Breast epithelium (tissue), 4 donors: ENCODE data around the gene HELZ2. TPM values are rescaled to one million over a fixed set of nuclear protein-coding genes. Genes with fewer than 3 reads are reported as not detected.
A peak's percentile ranks its signal among the peaks of the same experiment; 100 is the strongest.

ENCODE experiments used
- DNase-seq, 2 donors: peaks; one replicate each; pipeline ENCODE4 v3.0.0-alpha.2; 2019; ENCODE audit warnings: low spot score in 2 of 2
- H3K27ac ChIP-seq, 2 donors: fragments of 200-600 bp; sonication (generic) in 1 of 2; one replicate each; pipeline ENCODE4 v1.5.1; 2016 to 2019; ENCODE audit warnings: mild to moderate bottlenecking in 1 of 2
- H3K27me3 ChIP-seq, 2 donors: fragments of 200-600 bp; sonication (generic) in 1 of 2; one replicate each; pipeline versions ENCODE4 v1.5.1 to v1.6.0; 2017 to 2019; ENCODE audit warnings: control low read depth in 1 of 2, mild to moderate bottlenecking in 1 of 2
- H3K36me3 ChIP-seq: fragments of 200-600 bp; one replicate; pipeline ENCODE4 v1.5.1; 2019
- H3K4me1 ChIP-seq, 2 donors: fragments of 200-600 bp; sonication (generic); one replicate each; pipeline ENCODE4 v1.5.1; 2016 to 2019; ENCODE audit warnings: control low read depth in 1 of 2
- H3K4me3 ChIP-seq, 3 donors: fragments of 200-600 bp; sonication (generic); 1 replicate in 2 of 3; 2 replicates in 1 of 3; pipeline ENCODE4 v1.5.1; 2016 to 2019; ENCODE audit warnings: mild to moderate bottlenecking in 3 of 3, moderate library complexity in 2 of 3
- H3K9me3 ChIP-seq, 2 donors: fragments of 200-600 bp; sonication (generic) in 1 of 2; one replicate each; pipeline ENCODE4 v1.5.1; 2016 to 2019; ENCODE audit warnings: control low read depth in 1 of 2
- POLR2A ChIP-seq: fragments of 450-650 bp; IDR thresholded peaks from one replicate; pipeline ENCODE4 v1.6.1; 2016; ENCODE audit warnings: antibody characterized with exemption, mild to moderate bottlenecking, moderate library complexity
- POLR2AphosphoS5 ChIP-seq, 3 donors: sonication (generic); formaldehyde crosslinking; IDR thresholded peaks; one replicate each; pipeline ENCODE4 v1.6.1; 2017; ENCODE audit warnings: antibody characterized with exemption in 3 of 3
- intact Hi-C: fragments of 100-400 bp; cut with DNase I; formaldehyde crosslinking; loops from one replicate; pipeline ENCODE4 v1.15.1; 2023; ENCODE audit warnings: low total_unique reads
- total RNA-seq, 3 donors: library from RNA; depleted of rRNA; stranded (reverse); fragments of >200 nt; gene quantifications; one replicate each; pipeline ENCODE4 v1.1.0, GENCODE V29; 2016
- TF ChIP-seq, protein P1 (sequence below), 3 donors: fragments of 450-650 bp; IDR thresholded peaks; one replicate each; pipeline ENCODE4 v1.5.1; 2016 to 2017; ENCODE audit warnings: antibody characterized with exemption in 3 of 3, mild to moderate bottlenecking in 3 of 3, moderate library complexity in 3 of 3

HELZ2 gene
- total RNA-seq, 3 donors from 2014 or later: 9.9 to 22.6 (median 20.3) TPM

DNA sequence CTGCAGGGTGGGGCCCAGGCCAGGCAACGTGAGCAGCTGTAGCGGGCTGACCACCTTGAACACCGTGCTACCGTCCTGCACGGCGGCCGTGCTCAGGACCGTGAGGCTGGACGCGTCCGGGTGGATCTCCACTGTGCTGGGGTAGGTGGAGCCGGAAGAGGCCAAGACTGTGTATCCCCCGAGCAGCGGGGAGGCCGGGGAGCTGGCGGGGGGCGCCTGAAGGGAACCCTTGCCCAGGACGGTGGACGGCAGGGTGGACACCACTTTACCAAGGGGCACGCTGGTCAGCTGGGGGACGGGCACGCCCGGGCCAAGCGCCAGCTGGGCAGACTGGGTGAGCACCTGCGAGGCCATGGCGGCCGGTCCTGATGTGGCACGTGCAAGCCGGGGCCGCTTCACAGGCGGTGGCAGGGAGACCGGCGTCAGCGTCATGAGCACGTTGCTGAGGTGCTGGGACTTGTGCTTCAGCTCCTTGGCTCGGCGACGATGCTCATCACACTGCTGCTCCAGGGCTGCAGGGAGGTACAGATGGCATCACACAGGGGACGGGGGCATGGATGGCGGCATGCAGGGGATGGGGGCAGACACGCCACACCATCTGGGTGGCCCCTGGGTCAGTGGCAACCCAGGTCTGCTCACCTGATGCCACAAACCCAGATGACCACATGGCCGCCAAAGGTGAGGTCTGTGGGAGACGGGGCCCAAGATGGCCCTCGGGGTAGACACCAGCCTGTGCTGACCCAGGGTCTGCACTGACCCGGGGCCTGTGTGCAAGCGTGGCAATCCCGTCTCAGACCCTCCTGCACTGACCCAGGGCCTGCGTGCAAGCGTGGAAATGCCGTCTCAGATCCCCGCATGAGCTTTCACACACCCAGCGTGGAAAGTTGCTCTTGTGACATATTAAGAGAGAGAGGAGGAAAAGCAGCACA is 16.4 kb upstream of the HELZ2 start:
- Histone ChIP-seq H3K4me3 (peak overlapping the region in 1 of 3 donors; percentile 41), H3K36me3 (no peaks in the 10 kb centered on the region), H3K9me3 (no peaks in the 10 kb centered on the region), H3K27me3 (no peaks in the 10 kb centered on the region), H3K4me1 (no peaks in the 10 kb centered on the region), H3K27ac (peak overlapping the region; percentile 45 to 75)
- intact Hi-C loops: no loop called here
- no peak for DNase-seq
- TF ChIP-seq, protein P1, sequence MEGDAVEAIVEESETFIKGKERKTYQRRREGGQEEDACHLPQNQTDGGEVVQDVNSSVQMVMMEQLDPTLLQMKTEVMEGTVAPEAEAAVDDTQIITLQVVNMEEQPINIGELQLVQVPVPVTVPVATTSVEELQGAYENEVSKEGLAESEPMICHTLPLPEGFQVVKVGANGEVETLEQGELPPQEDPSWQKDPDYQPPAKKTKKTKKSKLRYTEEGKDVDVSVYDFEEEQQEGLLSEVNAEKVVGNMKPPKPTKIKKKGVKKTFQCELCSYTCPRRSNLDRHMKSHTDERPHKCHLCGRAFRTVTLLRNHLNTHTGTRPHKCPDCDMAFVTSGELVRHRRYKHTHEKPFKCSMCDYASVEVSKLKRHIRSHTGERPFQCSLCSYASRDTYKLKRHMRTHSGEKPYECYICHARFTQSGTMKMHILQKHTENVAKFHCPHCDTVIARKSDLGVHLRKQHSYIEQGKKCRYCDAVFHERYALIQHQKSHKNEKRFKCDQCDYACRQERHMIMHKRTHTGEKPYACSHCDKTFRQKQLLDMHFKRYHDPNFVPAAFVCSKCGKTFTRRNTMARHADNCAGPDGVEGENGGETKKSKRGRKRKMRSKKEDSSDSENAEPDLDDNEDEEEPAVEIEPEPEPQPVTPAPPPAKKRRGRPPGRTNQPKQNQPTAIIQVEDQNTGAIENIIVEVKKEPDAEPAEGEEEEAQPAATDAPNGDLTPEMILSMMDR (IDR thresholded peaks at IDR 0.05): no peak
- TF ChIP-seq POLR2AphosphoS5 (IDR thresholded peaks at IDR 0.05) (no peak), POLR2A (no peak)

DNA sequence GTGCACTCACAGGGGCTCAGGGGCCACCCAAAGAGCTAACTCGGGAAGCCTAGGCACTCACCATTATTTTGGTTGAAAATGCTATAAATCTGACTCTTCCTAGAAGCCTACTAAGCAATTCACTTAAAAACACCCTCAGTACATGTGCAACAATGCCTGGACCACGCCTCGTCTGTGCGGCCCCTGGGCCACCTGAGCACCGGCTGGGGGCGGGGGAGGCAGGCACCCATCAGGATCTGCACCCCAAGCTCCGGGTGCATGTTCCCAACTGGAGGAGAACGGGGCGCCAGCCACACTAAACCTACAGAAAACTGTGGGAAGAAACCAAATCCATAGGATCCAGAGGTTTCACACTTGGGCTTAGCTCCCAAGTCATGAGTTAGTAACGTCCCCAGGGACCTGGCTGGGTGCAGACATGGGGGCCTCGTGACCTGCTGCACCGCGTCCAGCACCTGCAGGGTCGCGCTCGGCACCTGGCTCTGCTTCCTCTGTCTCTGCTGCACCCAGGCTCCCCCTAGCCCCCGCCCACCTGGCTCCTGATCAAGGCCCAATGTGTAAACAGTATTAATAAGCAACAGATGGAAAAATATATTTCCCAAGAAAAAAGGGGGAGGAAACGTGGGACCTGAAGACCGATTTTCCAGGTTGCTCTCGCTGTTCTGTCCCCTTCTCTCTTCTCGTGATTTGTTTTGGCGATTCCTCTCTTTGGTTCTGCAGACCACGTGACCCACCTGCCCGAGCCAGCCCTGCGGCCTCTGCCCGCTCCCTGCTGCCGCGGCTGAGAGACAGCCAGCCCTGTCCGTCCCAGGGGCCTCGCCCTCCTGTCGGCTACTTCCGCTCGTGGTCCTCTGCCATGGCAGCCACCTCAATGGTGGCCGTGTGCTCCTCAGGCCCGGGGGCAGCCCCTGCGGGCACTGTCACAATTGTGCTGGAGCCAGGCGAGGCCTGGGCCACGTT is 15.5 kb upstream of the HELZ2 start:
- H3K9me3 ChIP-seq: no peaks in the 10 kb centered on the region
- H3K27ac ChIP-seq: peak overlapping the region; percentile 45 to 75
- no peaks in the 10 kb centered on the region for H3K4me1 ChIP-seq
- intact Hi-C loops: no loop called here
- DNase-seq: no peak
- peak overlapping the region in 1 of 3 donors; percentile 41 for H3K4me3 ChIP-seq
- H3K36me3 ChIP-seq: no peaks in the 10 kb centered on the region
- TF ChIP-seq POLR2AphosphoS5 (IDR thresholded peaks at IDR 0.05): no peak
- TF ChIP-seq, protein P1 (IDR thresholded peaks at IDR 0.05): no peak
- no peak for TF ChIP-seq POLR2A
- H3K27me3 ChIP-seq: no peaks in the 10 kb centered on the region

DNA sequence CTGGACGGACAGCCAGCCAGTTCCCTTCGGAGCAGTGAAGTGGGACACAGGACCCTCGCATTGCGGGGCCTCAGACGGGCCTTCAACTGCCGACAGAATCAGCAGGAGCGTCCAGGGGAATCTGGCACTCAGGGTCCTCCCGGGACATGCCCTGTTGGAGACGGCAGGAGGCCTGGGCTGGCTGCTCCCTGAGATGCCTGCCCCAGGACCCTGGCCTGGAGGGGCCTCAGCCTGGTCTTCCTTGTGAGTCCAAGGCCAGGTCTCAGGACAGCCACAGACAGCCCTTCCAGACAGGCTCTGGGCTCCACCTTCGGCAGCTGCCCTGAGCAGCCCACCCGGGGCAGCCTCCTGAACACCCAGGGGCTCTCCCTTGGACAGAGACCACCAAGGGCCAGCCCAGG is 14.6 kb upstream of the HELZ2 start:
- Histone ChIP-seq H3K9me3 (no peaks in the 10 kb centered on the region), H3K27ac (peak overlapping the region; percentile 15 to 75), H3K4me1 (no peaks in the 10 kb centered on the region), H3K36me3 (no peaks in the 10 kb centered on the region), H3K4me3 (no peak overlapping the region), H3K27me3 (no peaks in the 10 kb centered on the region)
- TF ChIP-seq, protein P1 (IDR thresholded peaks at IDR 0.05): no peak
- TF ChIP-seq POLR2AphosphoS5 (IDR thresholded peaks at IDR 0.05): no peak
- no peak for TF ChIP-seq POLR2A
- intact Hi-C loops: no loop called here
- no peak for DNase-seq

DNA sequence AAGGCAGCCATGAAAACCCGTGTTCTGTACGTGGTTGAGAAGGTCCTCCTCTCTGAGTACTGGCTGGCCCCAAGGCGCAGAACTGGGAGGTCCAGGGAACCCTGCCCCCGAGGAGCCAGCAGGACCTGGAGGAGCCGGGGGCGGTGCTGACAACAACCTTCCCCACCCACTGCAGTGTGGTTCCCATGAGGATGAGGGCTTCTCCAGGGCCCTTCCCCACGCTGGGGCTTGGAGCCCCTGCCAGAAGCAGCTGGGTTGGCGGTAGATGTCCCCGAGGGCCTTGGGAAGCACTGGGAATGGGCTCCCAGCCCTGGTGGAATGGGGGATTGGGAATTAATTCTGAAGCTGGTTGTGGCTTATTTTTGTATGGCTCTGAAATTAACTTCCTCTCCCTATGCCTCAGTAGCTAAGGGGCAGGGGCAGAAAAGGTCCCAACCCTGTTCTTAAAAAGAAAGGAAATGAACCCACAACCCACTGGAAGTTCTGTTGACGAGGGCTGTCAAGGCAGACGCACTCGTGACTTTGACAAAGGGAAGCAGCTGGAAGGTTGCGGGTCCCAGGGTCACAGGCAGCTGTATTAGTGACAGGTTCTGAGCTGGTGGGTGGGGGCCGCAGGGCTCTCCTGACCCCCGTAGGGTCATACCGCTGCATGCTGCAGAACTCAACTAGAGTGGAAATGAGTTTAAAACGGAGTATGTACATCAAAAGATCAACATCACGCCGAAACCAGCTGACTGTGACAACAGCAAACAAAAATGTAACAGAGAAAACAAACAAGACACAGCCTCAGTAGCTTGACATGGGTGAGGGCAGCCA is 13.9 kb upstream of the HELZ2 start:
- H3K4me3 ChIP-seq: no peak overlapping the region
- H3K36me3 ChIP-seq: no peaks in the 10 kb centered on the region
- H3K4me1 ChIP-seq: no peaks in the 10 kb centered on the region
- no peak for DNase-seq
- H3K9me3 ChIP-seq: no peaks in the 10 kb centered on the region
- intact Hi-C loops: no loop called here
- H3K27ac ChIP-seq: peak overlapping the region in 1 of 2 donors; percentile 75
- TF ChIP-seq POLR2AphosphoS5 (IDR thresholded peaks at IDR 0.05) (no peak), POLR2A (no peak)
- TF ChIP-seq, protein P1 (IDR thresholded peaks at IDR 0.05): no peak
- no peaks in the 10 kb centered on the region for H3K27me3 ChIP-seq
